SK-N-SH (cell line): ENCODE measurements around the gene SPAST.

ENCODE experiments used
- NRF1 ChIP-seq: IDR thresholded peaks from 2 replicates; pipeline ENCODE4 v1.6.1; 2012; ENCODE audit warnings: low read depth, mild to moderate bottlenecking, low read length
- PBX3 ChIP-seq: IDR thresholded peaks from 2 replicates; pipeline ENCODE4; 2012
- USF2 ChIP-seq: fragments of 150-350 bp; IDR thresholded peaks from 2 replicates; pipeline ENCODE4 v1.6.1; 2017; ENCODE audit warnings: antibody characterized with exemption, low read length, low read depth, borderline replicate concordance
- TF ChIP-seq, protein P1 (sequence below): fragments of 200-600 bp; sonication (generic); IDR thresholded peaks from 2 replicates; pipeline ENCODE4 v1.6.1; 2017; ENCODE audit warnings: antibody characterized with exemption, mild to moderate bottlenecking, moderate library complexity

GRCh38 chr2:32074134-32074506 lies 10.8 kb downstream of the SPAST start:
- TF ChIP-seq, protein P1, sequence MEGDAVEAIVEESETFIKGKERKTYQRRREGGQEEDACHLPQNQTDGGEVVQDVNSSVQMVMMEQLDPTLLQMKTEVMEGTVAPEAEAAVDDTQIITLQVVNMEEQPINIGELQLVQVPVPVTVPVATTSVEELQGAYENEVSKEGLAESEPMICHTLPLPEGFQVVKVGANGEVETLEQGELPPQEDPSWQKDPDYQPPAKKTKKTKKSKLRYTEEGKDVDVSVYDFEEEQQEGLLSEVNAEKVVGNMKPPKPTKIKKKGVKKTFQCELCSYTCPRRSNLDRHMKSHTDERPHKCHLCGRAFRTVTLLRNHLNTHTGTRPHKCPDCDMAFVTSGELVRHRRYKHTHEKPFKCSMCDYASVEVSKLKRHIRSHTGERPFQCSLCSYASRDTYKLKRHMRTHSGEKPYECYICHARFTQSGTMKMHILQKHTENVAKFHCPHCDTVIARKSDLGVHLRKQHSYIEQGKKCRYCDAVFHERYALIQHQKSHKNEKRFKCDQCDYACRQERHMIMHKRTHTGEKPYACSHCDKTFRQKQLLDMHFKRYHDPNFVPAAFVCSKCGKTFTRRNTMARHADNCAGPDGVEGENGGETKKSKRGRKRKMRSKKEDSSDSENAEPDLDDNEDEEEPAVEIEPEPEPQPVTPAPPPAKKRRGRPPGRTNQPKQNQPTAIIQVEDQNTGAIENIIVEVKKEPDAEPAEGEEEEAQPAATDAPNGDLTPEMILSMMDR = no peak
- no peak for TF ChIP-seq NRF1
- no peak for TF ChIP-seq PBX3
- no peak for TF ChIP-seq USF2
